Adrenal gland (tissue), 5 donors: ENCODE results near the gene KIAA2012.

ENCODE experiments used
- CTCF ChIP-seq, 6 experiments: fragments of 450-650 bp in 4 of 6; fragments of 200-600 bp in 2 of 6; sonication (generic) in 1 of 6; IDR thresholded peaks; 1 replicate in 5 of 6; 2 replicates in 1 of 6; pipeline versions ENCODE4 v1.5.1 to v1.8.0; 2016 to 2021; ENCODE audit warnings: antibody characterized with exemption in 6 of 6, mild to moderate bottlenecking in 2 of 6, moderate library complexity in 1 of 6
- POLR2A ChIP-seq, 2 donors: fragments of 450-650 bp; IDR thresholded peaks; one replicate each; pipeline ENCODE4 v1.6.1; 2017; ENCODE audit warnings: antibody characterized with exemption in 2 of 2, mild to moderate bottlenecking in 2 of 2, moderate library complexity in 1 of 2
- donor health status: DM: no; HTN: no; CAD: no.

GRCh38 chr2:202031246-202031951, 41.7 kb upstream of the KIAA2012 start:
- TF ChIP-seq CTCF (IDR thresholded peaks at IDR 0.05) (no peak), POLR2A (IDR thresholded peaks at IDR 0.05) (no peak)
